ENCODE results near the gene SMC1B.
"Not testable (repeated sequence)": the region's sequence is repeated elsewhere in the genome, so short reads cannot be mapped to it uniquely, and the experiment has no call there.

The SMC1B gene

GRCh38 chr22:45446216-45446615 is 32.8 kb upstream of the SMC1B start:
- CTCF ChIA-PET: no interaction called here
- no peak overlapping the region for H3K27ac ChIP-seq
- POLR2A ChIA-PET (ENCODE audit: low non-redundant PET): no interaction called here
- no peak for TF ChIP-seq CTCF (conservative IDR thresholded peaks at IDR 0.05; ENCODE audit: low read depth)
- no peak for DNase-seq (ENCODE audit: low spot score)

GRCh38 chr22:45445031-45445710 is 31.8 kb upstream of the SMC1B start:
- POLR2A ChIA-PET (ENCODE audit: low non-redundant PET): no interaction called here
- no peak overlapping the region for H3K27ac ChIP-seq
- CTCF ChIA-PET: interaction anchor here (0.6 to 1.3 kb wide), 2 partner anchors 15 to 109 kb away, joined by 3 read pairs; no protein-coding TSS in a partner anchor
- TF ChIP-seq CTCF (conservative IDR thresholded peaks at IDR 0.05; ENCODE audit: low read depth): no peak
- DNase-seq (ENCODE audit: low spot score): no peak

- CTCF ChIA-PET: interaction anchor here (1.3 kb wide), 1 partner anchor 110 kb away, joined by 3 read pairs; no protein-coding TSS in a partner anchor
- POLR2A ChIA-PET (ENCODE audit: low non-redundant PET): no interaction called here
- TF ChIP-seq CTCF (conservative IDR thresholded peaks at IDR 0.05; ENCODE audit: low read depth): no peak
- H3K27ac ChIP-seq: no peak overlapping the region
- DNase-seq (ENCODE audit: low spot score): no peak
Observed at GRCh38 chr22:45444168-45444567, 30.8 kb upstream of the SMC1B start.

GRCh38 chr22:45442116-45442515 is 28.7 kb upstream of the SMC1B start:
- ChIA-PET POLR2A (ENCODE audit: low non-redundant PET) (interaction anchor here (0.6 kb wide), 1 partner anchor 28 kb away, joined by 6 read pairs; no protein-coding TSS in a partner anchor), CTCF (interaction anchor here (0.6 to 1.2 kb wide), 4 partner anchors 112 to 259 kb away, joined by 3 read pairs; no protein-coding TSS in a partner anchor)
- no peak overlapping the region for H3K27ac ChIP-seq
- no peak for TF ChIP-seq CTCF (conservative IDR thresholded peaks at IDR 0.05; ENCODE audit: low read depth)
- no peak for DNase-seq (ENCODE audit: low spot score)

- peak overlapping the region; percentile 18 for H3K27ac ChIP-seq
- CTCF ChIA-PET: interaction anchor here (0.6 to 1.0 kb wide), 4 partner anchors 8 to 111 kb away, joined by 3 read pairs; no protein-coding TSS in a partner anchor
- TF ChIP-seq CTCF (conservative IDR thresholded peaks at IDR 0.05; ENCODE audit: low read depth): peak; percentile 80
- POLR2A ChIA-PET (ENCODE audit: low non-redundant PET): no interaction called here
- peak; percentile 20 for DNase-seq (ENCODE audit: low spot score)
Observed at GRCh38 chr22:45441138-45441537, 27.7 kb upstream of the SMC1B start.

GRCh38 chr22:45440688-45441087 is 27.3 kb upstream of the SMC1B start:
- peak overlapping the region; percentile 18 for H3K27ac ChIP-seq
- CTCF ChIA-PET: interaction anchor here (0.7 to 1.0 kb wide), 3 partner anchors 8 to 112 kb away, joined by 3 read pairs; no protein-coding TSS in a partner anchor
- POLR2A ChIA-PET (ENCODE audit: low non-redundant PET); DNase-seq (ENCODE audit: low spot score): not testable (repeated sequence)

GRCh38 chr22:45438336-45438735 is 24.9 kb upstream of the SMC1B start:
- no peak overlapping the region for H3K27ac ChIP-seq
- CTCF ChIA-PET: no interaction called here
- no peak for TF ChIP-seq CTCF (conservative IDR thresholded peaks at IDR 0.05; ENCODE audit: low read depth)
- POLR2A ChIA-PET (ENCODE audit: low non-redundant PET): no interaction called here
- no peak for DNase-seq (ENCODE audit: low spot score)

- CTCF ChIA-PET: interaction anchor here (0.6 kb wide), 1 partner anchor 161 kb away, joined by 3 read pairs; no protein-coding TSS in a partner anchor
- H3K27ac ChIP-seq; POLR2A ChIA-PET (ENCODE audit: low non-redundant PET); DNase-seq (ENCODE audit: low spot score): not testable (repeated sequence)
Observed at GRCh38 chr22:45436871-45437517, 23.6 kb upstream of the SMC1B start.

Data from RWPE1 (cell line).